ENCODE data around the gene ATP11B. TPM values are rescaled to one million over a fixed set of nuclear protein-coding genes. Genes with fewer than 3 reads are reported as not detected.

Gene ATP11B
- total and polyA plus RNA-seq, 4 experiments from 2014 or later, result 37.1 to 130 (median 85.7) TPM

GRCh38 chr3:182766099-182766498 lies 27.2 kb upstream of the ATP11B start:
- Histone ChIP-seq H3K36me3 (ENCODE audit: insufficient read depth, low read length) (no peaks in the 10 kb centered on the region), H3K4me3 (ENCODE audit: low read length in 2 of 2) (no peak overlapping the region), H3K4me1 (ENCODE audit: insufficient read depth, low read length) (no peaks in the 10 kb centered on the region), H3K27me3 (ENCODE audit: insufficient read depth, low read length) (no peaks in the 10 kb centered on the region), H3K27ac (ENCODE audit: low read depth, low read length) (no peak overlapping the region), H3K9me3 (ENCODE audit: control insufficient read depth in 1 of 2, low read length in 2 of 2) (no peaks in the 10 kb centered on the region)
- Mint-ChIP-seq H3K27ac (peak overlapping the region in 1 of 7 donors; percentile 22), H3K4me1 (no peaks in the 10 kb centered on the region), H3K27me3 (peaks cover 1 to 12% of the 10 kb centered on the region in 2 donors), H3K9me3 (no peaks in the 10 kb centered on the region), H3K4me3 (no peak overlapping the region), H3K36me3 (no peaks in the 10 kb centered on the region)
- intact Hi-C loops (cut with micrococcal nuclease), result no loop called here
- CTCF ChIA-PET (ENCODE audit: partially characterized antibody), result no interaction called here
- POLR2A ChIA-PET (ENCODE audit: partially characterized antibody), result no interaction called here
- no peak for DNase-seq

DNA sequence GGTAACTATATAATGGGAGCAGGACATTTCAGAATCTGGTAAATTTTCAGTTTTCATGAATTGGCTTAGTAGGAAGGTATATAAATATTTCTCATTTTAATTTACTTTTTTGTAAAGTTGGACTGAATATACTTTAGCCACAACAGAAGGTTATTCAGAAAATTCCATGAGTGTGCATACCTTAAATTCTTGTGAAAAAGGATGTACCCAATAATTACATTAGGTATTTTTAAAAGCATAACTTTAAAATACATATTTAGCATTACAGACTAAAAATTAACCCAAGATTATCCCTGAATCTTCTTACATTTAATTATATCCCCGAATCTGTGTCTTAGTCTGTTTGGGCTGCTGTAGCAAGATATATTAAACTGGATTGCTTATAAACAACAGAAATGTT lies 24.9 kb upstream of the ATP11B start:
- Mint-ChIP-seq H3K4me3 (no peak overlapping the region), H3K27me3 (peaks cover 0 to 8% of the 10 kb centered on the region in 2 donors), H3K36me3 (no peaks in the 10 kb centered on the region), H3K4me1 (no peaks in the 10 kb centered on the region), H3K27ac (no peak overlapping the region), H3K9me3 (no peaks in the 10 kb centered on the region)
- no peak for DNase-seq
- ChIA-PET POLR2A (ENCODE audit: partially characterized antibody) (no interaction called here), CTCF (ENCODE audit: partially characterized antibody) (no interaction called here)
- Histone ChIP-seq H3K36me3 (ENCODE audit: insufficient read depth, low read length) (no peaks in the 10 kb centered on the region), H3K27ac (ENCODE audit: low read depth, low read length) (no peak overlapping the region), H3K27me3 (ENCODE audit: insufficient read depth, low read length) (no peaks in the 10 kb centered on the region), H3K9me3 (ENCODE audit: control insufficient read depth in 1 of 2, low read length in 2 of 2) (no peaks in the 10 kb centered on the region), H3K4me3 (ENCODE audit: low read length in 2 of 2) (no peak overlapping the region), H3K4me1 (ENCODE audit: insufficient read depth, low read length) (no peaks in the 10 kb centered on the region)
- intact Hi-C loops (cut with micrococcal nuclease), result no loop called here

- H3K4me1 Mint-ChIP-seq, result no peaks in the 10 kb centered on the region
These were observed 23.6 kb upstream of the ATP11B start for GRCh38 chr3:182769673-182770072.

DNA sequence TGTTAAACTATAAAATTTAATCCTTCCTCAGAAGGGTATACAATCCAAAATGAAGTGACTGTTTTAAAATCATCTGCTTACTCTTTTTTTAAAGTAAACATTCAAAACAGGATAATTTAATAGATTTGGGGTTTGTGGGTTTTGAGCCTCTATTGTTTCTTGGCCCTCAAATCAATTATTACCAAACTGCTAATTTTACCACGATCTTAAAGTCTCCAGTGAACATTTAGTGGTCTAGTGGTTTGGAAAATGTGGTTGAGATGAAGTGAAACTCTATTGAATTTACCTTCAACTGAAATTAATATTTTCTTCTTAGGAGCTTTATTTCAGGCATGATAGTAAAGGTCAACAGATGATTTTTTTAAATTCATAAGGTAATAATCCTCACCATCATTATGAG lies 11.2 kb upstream of the ATP11B start:
- Mint-ChIP-seq H3K27ac (no peak overlapping the region), H3K9me3 (peaks cover 0 to 9% (median 3%) of the 10 kb centered on the region in 8 donors), H3K4me1 (no peaks in the 10 kb centered on the region), H3K27me3 (peaks cover 11 to 20% of the 10 kb centered on the region in 2 donors), H3K4me3 (no peak overlapping the region), H3K36me3 (no peaks in the 10 kb centered on the region)
- no peak for DNase-seq
- Histone ChIP-seq H3K36me3 (ENCODE audit: insufficient read depth, low read length) (no peaks in the 10 kb centered on the region), H3K4me3 (ENCODE audit: low read length in 2 of 2) (no peak overlapping the region), H3K27ac (ENCODE audit: low read depth, low read length) (no peak overlapping the region), H3K4me1 (ENCODE audit: insufficient read depth, low read length) (no peaks in the 10 kb centered on the region), H3K27me3 (ENCODE audit: insufficient read depth, low read length) (peaks cover 4% of the 10 kb centered on the region), H3K9me3 (ENCODE audit: control insufficient read depth in 1 of 2, low read length in 2 of 2) (no peaks in the 10 kb centered on the region)
- CTCF ChIA-PET (ENCODE audit: partially characterized antibody), result no interaction called here
- POLR2A ChIA-PET (ENCODE audit: partially characterized antibody), result no interaction called here
- intact Hi-C loops (cut with micrococcal nuclease), result no loop called here

More at GRCh38 chr3:182769673-182770072, 23.6 kb upstream of the ATP11B start:
- CTCF ChIA-PET (ENCODE audit: partially characterized antibody), result no interaction called here
- H3K36me3 ChIP-seq (ENCODE audit: insufficient read depth, low read length), result no peaks in the 10 kb centered on the region
- POLR2A ChIA-PET (ENCODE audit: partially characterized antibody), result no interaction called here
- no peak overlapping the region for H3K27ac Mint-ChIP-seq
- H3K4me1 ChIP-seq (ENCODE audit: insufficient read depth, low read length), result no peaks in the 10 kb centered on the region
- H3K27me3 Mint-ChIP-seq, result peaks cover 0 to 5% of the 10 kb centered on the region in 2 donors
- no peaks in the 10 kb centered on the region for H3K27me3 ChIP-seq (ENCODE audit: insufficient read depth, low read length)
- peaks cover 0 to 4% (median 0%) of the 10 kb centered on the region in 8 donors for H3K9me3 Mint-ChIP-seq
- no peak overlapping the region for H3K4me3 ChIP-seq (ENCODE audit: low read length in 2 of 2)
- DNase-seq, result no peak
- no peaks in the 10 kb centered on the region for H3K9me3 ChIP-seq (ENCODE audit: control insufficient read depth in 1 of 2, low read length in 2 of 2)
- intact Hi-C loops (cut with micrococcal nuclease), result no loop called here
- no peak overlapping the region for H3K27ac ChIP-seq (ENCODE audit: low read depth, low read length)
- no peak overlapping the region for H3K4me3 Mint-ChIP-seq
- peaks cover 0 to 1% of the 10 kb centered on the region in 2 donors for H3K36me3 Mint-ChIP-seq

- Histone ChIP-seq H3K36me3 (ENCODE audit: insufficient read depth, low read length) (no peaks in the 10 kb centered on the region), H3K27ac (ENCODE audit: low read depth, low read length) (no peak overlapping the region), H3K4me3 (ENCODE audit: low read length in 2 of 2) (no peak overlapping the region), H3K4me1 (ENCODE audit: insufficient read depth, low read length) (no peaks in the 10 kb centered on the region), H3K9me3 (ENCODE audit: control insufficient read depth in 1 of 2, low read length in 2 of 2) (no peaks in the 10 kb centered on the region), H3K27me3 (ENCODE audit: insufficient read depth, low read length) (peaks cover 4% of the 10 kb centered on the region)
- no peaks in the 10 kb centered on the region for H3K4me1 Mint-ChIP-seq
- H3K27ac Mint-ChIP-seq, result no peak overlapping the region
- no peak for DNase-seq
- no peak overlapping the region for H3K4me3 Mint-ChIP-seq
- peaks cover 0 to 3% (median 0%) of the 10 kb centered on the region in 8 donors for H3K9me3 Mint-ChIP-seq
- CTCF ChIA-PET (ENCODE audit: partially characterized antibody), result no interaction called here
- POLR2A ChIA-PET (ENCODE audit: partially characterized antibody), result no interaction called here
- no peaks in the 10 kb centered on the region for H3K36me3 Mint-ChIP-seq
- intact Hi-C loops (cut with micrococcal nuclease), result no loop called here
- peaks cover 17 to 20% of the 10 kb centered on the region in 2 donors for H3K27me3 Mint-ChIP-seq
These were observed 10.2 kb upstream of the ATP11B start for GRCh38 chr3:182783106-182783505.

DNA sequence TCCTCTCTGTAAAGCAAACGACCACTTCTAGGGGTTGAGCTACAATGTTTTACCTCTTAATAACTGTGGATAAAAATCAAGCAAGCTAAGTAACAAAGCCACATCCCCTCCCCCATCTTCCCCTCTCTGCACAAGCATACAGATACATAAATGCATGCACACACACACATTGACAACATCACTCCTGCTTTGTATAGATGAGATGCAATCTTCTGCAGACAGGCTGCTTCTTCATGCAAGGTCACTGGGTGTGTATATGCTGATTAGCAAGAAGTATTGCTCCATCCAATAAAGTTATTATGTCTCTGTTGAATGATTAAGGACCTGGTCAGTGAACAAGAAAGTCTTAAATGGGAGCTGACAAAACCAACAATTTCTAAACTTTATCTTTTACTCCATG lies 8.8 kb upstream of the ATP11B start:
- intact Hi-C loops (cut with micrococcal nuclease), result no loop called here
- Mint-ChIP-seq H3K9me3 (peaks cover 0 to 2% (median 0%) of the 10 kb centered on the region in 8 donors), H3K36me3 (no peaks in the 10 kb centered on the region), H3K4me1 (no peaks in the 10 kb centered on the region), H3K27me3 (peaks cover 18 to 23% of the 10 kb centered on the region in 2 donors), H3K27ac (no peak overlapping the region), H3K4me3 (no peak overlapping the region)
- POLR2A ChIA-PET (ENCODE audit: partially characterized antibody), result no interaction called here
- DNase-seq, result no peak
- no peak overlapping the region for H3K4me3 ChIP-seq (ENCODE audit: low read length in 2 of 2)
- no peaks in the 10 kb centered on the region for H3K9me3 ChIP-seq (ENCODE audit: control insufficient read depth in 1 of 2, low read length in 2 of 2)
- no peaks in the 10 kb centered on the region for H3K36me3 ChIP-seq (ENCODE audit: insufficient read depth, low read length)
- no peaks in the 10 kb centered on the region for H3K4me1 ChIP-seq (ENCODE audit: insufficient read depth, low read length)
- H3K27me3 ChIP-seq (ENCODE audit: insufficient read depth, low read length), result peaks cover 4% of the 10 kb centered on the region
- CTCF ChIA-PET (ENCODE audit: partially characterized antibody), result no interaction called here
- no peak overlapping the region for H3K27ac ChIP-seq (ENCODE audit: low read depth, low read length)

DNA sequence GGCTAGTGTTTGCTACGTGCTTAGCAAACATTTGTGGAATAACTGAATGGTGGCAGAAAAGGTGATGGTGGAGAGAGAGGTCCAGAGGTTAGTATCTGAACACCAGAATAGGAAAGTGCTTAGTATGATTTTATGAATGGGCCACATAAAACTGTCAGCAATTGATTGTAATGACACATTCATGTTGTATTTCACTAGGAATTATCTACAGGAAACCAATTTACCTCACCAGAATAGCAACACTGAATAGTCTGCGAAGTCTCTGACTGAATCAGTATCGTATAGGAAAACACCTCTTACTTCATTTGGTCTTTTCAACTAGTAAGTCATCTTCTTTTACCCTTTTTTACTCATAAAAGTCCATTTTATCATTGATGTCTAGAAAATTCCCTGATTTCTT lies 8.2 kb upstream of the ATP11B start:
- no peak for DNase-seq
- ChIA-PET CTCF (ENCODE audit: partially characterized antibody) (interaction anchor here (1.2 kb wide), 1 partner anchor 68 kb away, joined by 3 read pairs; no protein-coding TSS in a partner anchor), POLR2A (ENCODE audit: partially characterized antibody) (no interaction called here)
- no peaks in the 10 kb centered on the region for H3K36me3 Mint-ChIP-seq
- peaks cover 18 to 23% of the 10 kb centered on the region in 2 donors for H3K27me3 Mint-ChIP-seq
- Histone ChIP-seq H3K36me3 (ENCODE audit: insufficient read depth, low read length) (no peaks in the 10 kb centered on the region), H3K4me3 (ENCODE audit: low read length in 2 of 2) (no peak overlapping the region), H3K4me1 (ENCODE audit: insufficient read depth, low read length) (no peaks in the 10 kb centered on the region), H3K9me3 (ENCODE audit: control insufficient read depth in 1 of 2, low read length in 2 of 2) (no peaks in the 10 kb centered on the region), H3K27ac (ENCODE audit: low read depth, low read length) (no peak overlapping the region), H3K27me3 (ENCODE audit: insufficient read depth, low read length) (peaks cover 4% of the 10 kb centered on the region)
- H3K9me3 Mint-ChIP-seq, result peaks cover 0 to 2% (median 0%) of the 10 kb centered on the region in 8 donors
- no peak overlapping the region for H3K27ac Mint-ChIP-seq
- intact Hi-C loops (cut with micrococcal nuclease), result no loop called here
- no peaks in the 10 kb centered on the region for H3K4me1 Mint-ChIP-seq
- no peak overlapping the region for H3K4me3 Mint-ChIP-seq

DNA sequence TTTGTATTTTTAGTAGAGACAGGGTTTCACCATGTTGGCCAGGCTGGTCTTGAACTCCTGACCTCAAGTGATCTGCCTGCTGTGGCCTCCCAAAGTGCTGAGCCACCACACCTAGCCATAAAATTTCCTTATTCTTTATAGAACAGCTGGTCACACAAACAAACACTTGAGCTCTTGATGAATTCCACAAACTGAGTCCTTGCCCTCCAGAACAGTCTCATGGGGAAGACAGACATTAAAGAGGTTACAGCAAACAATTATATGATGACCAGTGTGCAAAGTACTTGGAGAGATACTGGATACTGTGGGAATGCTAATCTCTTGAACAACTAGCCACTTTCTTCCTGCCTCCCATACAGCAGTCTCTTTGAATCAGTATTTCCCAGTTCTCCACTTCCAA lies 7.5 kb upstream of the ATP11B start:
- POLR2A ChIA-PET (ENCODE audit: partially characterized antibody), result no interaction called here
- no peak overlapping the region for H3K27ac Mint-ChIP-seq
- no peaks in the 10 kb centered on the region for H3K36me3 ChIP-seq (ENCODE audit: insufficient read depth, low read length)
- no peaks in the 10 kb centered on the region for H3K36me3 Mint-ChIP-seq
- no peak overlapping the region for H3K4me3 ChIP-seq (ENCODE audit: low read length in 2 of 2)
- no peak overlapping the region for H3K4me3 Mint-ChIP-seq
- H3K9me3 Mint-ChIP-seq, result peaks cover 0 to 2% (median 0%) of the 10 kb centered on the region in 8 donors
- H3K9me3 ChIP-seq (ENCODE audit: control insufficient read depth in 1 of 2, low read length in 2 of 2), result no peaks in the 10 kb centered on the region
- no peak for DNase-seq
- intact Hi-C loops (cut with micrococcal nuclease), result no loop called here
- no peak overlapping the region for H3K27ac ChIP-seq (ENCODE audit: low read depth, low read length)
- H3K27me3 Mint-ChIP-seq, result peaks cover 18 to 23% of the 10 kb centered on the region in 2 donors
- CTCF ChIA-PET (ENCODE audit: partially characterized antibody), result interaction anchor here (1.2 kb wide), 1 partner anchor 69 kb away, joined by 3 read pairs; no protein-coding TSS in a partner anchor
- H3K4me1 ChIP-seq (ENCODE audit: insufficient read depth, low read length), result no peaks in the 10 kb centered on the region
- peaks cover 4% of the 10 kb centered on the region for H3K27me3 ChIP-seq (ENCODE audit: insufficient read depth, low read length)
- H3K4me1 Mint-ChIP-seq, result no peaks in the 10 kb centered on the region

Data from CD4-positive, alpha-beta memory T cell (primary cell).